ENCODE measurements around the gene MIER2. TPM values are rescaled to one million over a fixed set of nuclear protein-coding genes. Genes with fewer than 3 reads are reported as not detected.

Gene MIER2
- total RNA-seq, 1 donor from 2014 or later: 30.7 TPM

GRCh38 chr19:329876-330275, 14.7 kb downstream of the MIER2 start:
- intact Hi-C loops (cut with DNase I): no loop called here
- H3K9me3 ChIP-seq: no peaks in the 10 kb centered on the region
- H3K27me3 ChIP-seq: no peaks in the 10 kb centered on the region
- TF ChIP-seq POLR2A (IDR thresholded peaks at IDR 0.05) (no peak), POLR2AphosphoS5 (IDR thresholded peaks at IDR 0.05; ENCODE audit: insufficient read depth in 1 of 2, low read depth in 1 of 2) (no peak), CTCF (IDR thresholded peaks at IDR 0.05) (no peak)
- H3K4me1 ChIP-seq: no peaks in the 10 kb centered on the region
- DNase-seq (ENCODE audit: extremely low spot score in 2 of 2): no peak
- no peak overlapping the region for H3K27ac ChIP-seq
- peaks cover 0 to 82% of the 10 kb centered on the region in 2 donors for H3K36me3 ChIP-seq
- no peak overlapping the region for H3K4me3 ChIP-seq

DNA sequence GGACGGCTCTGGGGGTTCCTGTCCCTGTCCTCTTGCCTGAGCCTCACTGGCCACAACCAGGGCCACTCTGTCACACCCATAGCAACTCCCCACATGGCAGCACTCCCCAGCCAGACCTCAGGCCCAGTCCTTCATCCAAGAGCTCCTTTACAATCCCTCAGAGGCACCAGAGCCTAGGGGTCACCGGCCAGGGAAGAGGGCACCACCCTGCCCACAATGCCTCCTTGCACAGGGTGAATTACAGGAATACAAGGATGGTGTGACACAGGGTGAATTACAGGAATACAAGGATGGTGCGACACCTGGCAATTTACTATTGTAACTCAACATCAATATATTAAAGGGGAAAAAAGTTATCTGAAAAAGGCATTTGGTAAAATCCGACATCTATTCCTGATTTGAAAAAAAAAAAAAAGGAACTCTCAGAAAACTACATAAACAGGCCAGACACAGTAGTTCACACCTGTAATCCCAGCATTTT, 16.5 kb downstream of the MIER2 start:
- intact Hi-C loops (cut with DNase I): no loop called here
- Histone ChIP-seq H3K27ac (no peak overlapping the region), H3K4me1 (no peaks in the 10 kb centered on the region), H3K27me3 (no peaks in the 10 kb centered on the region), H3K4me3 (no peak overlapping the region), H3K9me3 (no peaks in the 10 kb centered on the region), H3K36me3 (peaks cover 0 to 78% of the 10 kb centered on the region in 2 donors)
- no peak for DNase-seq (ENCODE audit: extremely low spot score in 2 of 2)
- no peak for TF ChIP-seq POLR2AphosphoS5 (IDR thresholded peaks at IDR 0.05; ENCODE audit: insufficient read depth in 1 of 2, low read depth in 1 of 2)
- no peak for TF ChIP-seq POLR2A (IDR thresholded peaks at IDR 0.05)
- TF ChIP-seq CTCF (IDR thresholded peaks at IDR 0.05): no peak

DNA sequence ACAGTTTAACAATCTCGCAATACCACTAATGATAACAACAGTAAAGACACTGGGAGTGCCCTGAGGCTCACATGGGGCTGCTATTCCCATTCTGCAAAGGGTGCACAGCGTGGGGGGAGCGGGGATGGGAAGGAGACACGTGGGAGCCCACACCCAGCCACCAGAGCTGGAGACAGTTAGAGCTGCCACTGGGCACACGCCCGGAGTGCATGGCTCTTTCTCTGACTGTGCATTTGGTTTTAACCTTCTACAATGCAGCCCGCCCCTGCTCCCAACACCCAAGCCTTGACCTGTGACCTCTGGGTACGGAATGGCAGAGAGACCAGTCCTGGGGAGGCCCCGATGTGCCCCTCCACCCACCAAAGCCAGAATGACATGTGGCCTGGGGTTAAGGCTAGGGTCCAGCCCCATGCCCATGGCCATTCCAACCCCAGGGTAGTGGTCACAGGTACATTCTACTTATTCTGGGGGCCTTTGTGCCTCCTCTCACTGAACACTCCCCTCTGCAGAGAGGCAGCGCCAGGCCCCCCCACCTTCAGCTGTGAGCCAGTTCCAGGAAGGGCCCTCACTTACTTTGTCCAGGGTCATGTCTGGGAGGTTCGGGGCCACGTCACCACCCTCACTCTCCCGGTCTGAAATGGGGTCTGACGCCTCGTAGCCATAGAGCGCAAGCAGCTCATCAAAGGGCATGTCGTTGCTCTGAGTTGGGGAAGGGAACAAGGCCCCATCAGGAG, 17.1 kb downstream of the MIER2 start:
- TF ChIP-seq CTCF (IDR thresholded peaks at IDR 0.05) (no peak), POLR2A (IDR thresholded peaks at IDR 0.05) (no peak), POLR2AphosphoS5 (IDR thresholded peaks at IDR 0.05; ENCODE audit: insufficient read depth in 1 of 2, low read depth in 1 of 2) (no peak)
- Histone ChIP-seq H3K4me1 (no peaks in the 10 kb centered on the region), H3K4me3 (no peak overlapping the region), H3K36me3 (peaks cover 0 to 81% of the 10 kb centered on the region in 2 donors), H3K9me3 (no peaks in the 10 kb centered on the region), H3K27me3 (no peaks in the 10 kb centered on the region), H3K27ac (no peak overlapping the region)
- intact Hi-C loops (cut with DNase I): no loop called here
- DNase-seq (ENCODE audit: extremely low spot score in 2 of 2): no peak

DNA sequence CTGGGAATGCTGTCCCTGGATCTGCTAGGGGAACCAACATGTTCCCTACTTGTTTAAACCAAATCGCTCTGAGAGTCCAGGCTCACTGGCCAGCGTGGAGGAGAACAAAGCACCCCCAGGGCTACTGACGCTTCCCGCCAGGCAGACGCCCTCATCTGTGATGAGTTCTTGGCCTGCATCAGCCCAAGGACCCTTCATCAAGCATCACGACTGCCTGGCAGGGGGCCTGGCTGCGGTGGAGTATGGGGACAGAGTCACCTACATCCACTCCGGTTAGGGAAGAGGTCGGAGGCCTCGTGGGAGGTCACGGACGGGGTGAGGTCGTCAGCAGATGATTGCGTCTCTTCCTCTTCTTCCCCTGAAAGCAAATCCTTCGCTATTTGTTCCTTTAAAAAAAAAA, 17.7 kb downstream of the MIER2 start:
- Histone ChIP-seq H3K9me3 (no peaks in the 10 kb centered on the region), H3K4me1 (no peaks in the 10 kb centered on the region), H3K27ac (no peak overlapping the region), H3K36me3 (peaks cover 0 to 83% of the 10 kb centered on the region in 2 donors), H3K4me3 (no peak overlapping the region), H3K27me3 (no peaks in the 10 kb centered on the region)
- TF ChIP-seq POLR2A (IDR thresholded peaks at IDR 0.05) (no peak), POLR2AphosphoS5 (IDR thresholded peaks at IDR 0.05; ENCODE audit: insufficient read depth in 1 of 2, low read depth in 1 of 2) (no peak), CTCF (IDR thresholded peaks at IDR 0.05) (no peak)
- intact Hi-C loops (cut with DNase I): no loop called here
- DNase-seq (ENCODE audit: extremely low spot score in 2 of 2): no peak

DNA sequence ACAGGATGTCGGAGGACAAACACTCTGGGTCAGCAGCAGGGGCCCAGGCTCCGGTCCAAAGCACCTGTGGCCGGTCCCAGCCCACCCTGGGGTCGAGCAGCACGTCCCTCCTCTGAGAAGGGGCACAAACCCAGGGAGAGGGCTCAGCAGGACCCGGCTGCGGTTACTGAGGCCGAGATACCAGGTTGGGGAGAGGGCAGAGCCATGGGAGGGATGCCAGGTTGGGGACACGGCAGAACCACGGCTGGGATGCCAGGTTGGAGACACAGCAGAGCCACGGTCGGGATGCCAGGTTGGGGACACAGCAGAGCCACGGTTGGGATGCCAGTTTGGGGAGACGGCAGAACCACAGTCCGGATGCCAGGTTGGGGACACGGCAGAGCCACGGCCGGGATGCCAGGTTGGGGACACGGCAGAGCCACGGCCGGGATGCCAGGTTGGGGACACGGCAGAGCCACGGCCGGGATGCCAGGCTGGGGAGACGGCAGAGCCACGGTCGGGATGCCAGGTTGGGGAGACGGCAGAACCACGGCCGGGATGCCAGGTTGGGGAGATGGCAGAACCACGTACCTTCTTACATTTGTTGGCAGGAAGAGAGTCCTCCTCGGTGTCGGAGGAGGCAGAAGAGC, 18.5 kb downstream of the MIER2 start:
- Histone ChIP-seq H3K36me3 (peaks cover 0 to 83% of the 10 kb centered on the region in 2 donors), H3K9me3 (no peaks in the 10 kb centered on the region), H3K4me3 (no peak overlapping the region), H3K27ac (no peak overlapping the region), H3K27me3 (no peaks in the 10 kb centered on the region), H3K4me1 (no peaks in the 10 kb centered on the region)
- no peak for DNase-seq (ENCODE audit: extremely low spot score in 2 of 2)
- TF ChIP-seq POLR2A (IDR thresholded peaks at IDR 0.05) (no peak), POLR2AphosphoS5 (IDR thresholded peaks at IDR 0.05; ENCODE audit: insufficient read depth in 1 of 2, low read depth in 1 of 2) (no peak), CTCF (IDR thresholded peaks at IDR 0.05) (no peak)
- intact Hi-C loops (cut with DNase I): no loop called here

Measured in vagina (tissue), 2 donors.